ENCODE results near the gene KRTAP10-10.

Gene KRTAP10-10

DNA sequence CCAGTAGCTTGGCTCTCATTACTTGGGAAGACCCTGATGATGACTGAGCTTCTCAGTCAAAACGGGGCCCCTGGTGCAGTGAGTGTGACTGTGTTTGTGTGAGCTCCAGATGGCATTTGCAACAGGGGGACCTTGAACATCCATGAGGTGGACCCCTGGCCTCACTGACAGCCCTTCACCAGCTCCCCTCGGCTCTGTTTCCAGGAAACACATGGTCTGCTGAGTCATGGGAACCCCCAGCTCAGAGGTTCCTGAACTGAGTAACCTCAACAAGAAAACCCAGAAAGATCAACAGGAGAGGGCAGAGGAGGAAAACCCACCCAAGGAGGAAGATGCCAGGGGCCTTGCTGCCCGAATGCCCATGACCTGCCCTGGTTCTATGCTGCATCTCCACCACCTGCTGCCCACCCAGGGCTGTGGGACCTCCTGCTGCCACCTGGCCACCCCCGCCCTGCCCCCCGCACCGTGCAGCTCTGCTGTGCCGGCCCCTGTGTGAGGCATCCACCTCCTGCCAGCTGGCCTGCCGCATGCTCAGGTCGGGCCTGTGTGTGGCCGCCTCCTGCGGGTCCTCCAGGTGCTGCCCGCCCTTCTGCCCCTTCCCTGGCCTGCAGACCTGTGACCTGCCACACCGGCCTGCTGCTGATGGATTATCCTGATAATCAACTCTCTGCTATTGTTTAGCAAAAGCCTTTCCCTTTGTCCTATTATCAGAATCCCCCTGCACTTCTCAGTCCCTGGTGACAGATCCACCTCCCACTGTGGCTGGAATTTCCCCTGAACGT lies 49.0 kb downstream of the KRTAP10-10 start:
- no peak for DNase-seq

DNA sequence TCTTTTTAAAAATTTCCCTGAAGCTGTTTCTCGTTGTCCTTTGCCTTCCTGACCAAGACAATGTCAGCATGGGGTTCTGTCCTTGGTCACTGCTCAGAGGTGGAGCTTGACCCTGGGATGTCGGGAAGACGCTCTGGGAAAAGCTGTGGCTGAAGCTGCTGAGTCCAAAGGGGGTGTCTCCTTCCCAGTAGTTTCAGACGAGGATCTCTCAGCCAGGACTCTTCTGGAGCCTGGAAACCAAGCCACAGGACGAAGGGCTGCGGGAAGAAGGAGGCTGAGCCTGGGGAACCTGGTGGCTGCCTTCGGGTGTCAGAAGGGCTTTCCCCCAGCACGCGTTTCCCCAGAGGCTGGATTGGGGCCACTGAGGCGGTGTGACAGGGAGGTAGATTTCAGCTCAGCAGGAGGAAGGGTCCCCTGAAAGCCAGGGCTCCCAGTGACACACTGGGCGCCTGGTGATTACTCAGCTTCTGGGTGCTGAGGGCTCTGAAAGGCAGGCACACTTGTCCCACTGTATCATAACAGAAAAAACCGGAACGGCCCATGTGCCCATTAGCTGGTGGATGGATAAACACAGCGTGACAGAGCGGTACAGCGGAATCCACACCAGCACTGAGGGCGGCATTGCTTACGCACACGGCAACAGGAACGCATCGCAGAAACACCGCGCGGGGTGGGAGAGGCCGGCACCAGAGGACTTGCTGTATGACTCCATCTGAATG lies 49.8 kb downstream of the KRTAP10-10 start:
- DNase-seq = no peak

DNA sequence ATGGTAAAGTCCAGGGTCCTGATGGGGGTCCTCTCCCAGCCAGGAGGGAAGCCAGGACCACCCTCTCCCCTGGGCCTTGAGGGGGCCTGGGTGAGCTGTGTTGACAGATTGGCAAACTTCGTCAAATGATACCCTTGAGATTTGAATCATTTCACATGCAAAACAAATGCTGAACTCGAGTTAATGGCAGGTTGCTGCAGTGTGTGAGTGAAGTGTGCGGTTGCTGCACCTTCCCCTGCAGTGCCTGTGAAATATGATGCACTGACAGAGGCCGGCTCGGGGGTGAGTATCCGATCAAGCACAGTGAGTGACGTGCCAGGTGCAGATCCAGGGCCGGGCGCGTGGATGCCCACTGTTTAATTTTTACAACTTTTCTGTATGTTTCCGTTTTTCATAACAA lies 50.5 kb downstream of the KRTAP10-10 start:
- DNase-seq = no peak

Measured in NCI-H1092 (cell line).